Measurements from ENCODE around the gene KCNIP3. TPM values are rescaled to one million over a fixed set of nuclear protein-coding genes. Genes with fewer than 3 reads are reported as not detected.

The KCNIP3 gene
- total and polyA plus RNA-seq, 4 donors, result 0.26 to 1.1 (median 0.62) TPM

DNA sequence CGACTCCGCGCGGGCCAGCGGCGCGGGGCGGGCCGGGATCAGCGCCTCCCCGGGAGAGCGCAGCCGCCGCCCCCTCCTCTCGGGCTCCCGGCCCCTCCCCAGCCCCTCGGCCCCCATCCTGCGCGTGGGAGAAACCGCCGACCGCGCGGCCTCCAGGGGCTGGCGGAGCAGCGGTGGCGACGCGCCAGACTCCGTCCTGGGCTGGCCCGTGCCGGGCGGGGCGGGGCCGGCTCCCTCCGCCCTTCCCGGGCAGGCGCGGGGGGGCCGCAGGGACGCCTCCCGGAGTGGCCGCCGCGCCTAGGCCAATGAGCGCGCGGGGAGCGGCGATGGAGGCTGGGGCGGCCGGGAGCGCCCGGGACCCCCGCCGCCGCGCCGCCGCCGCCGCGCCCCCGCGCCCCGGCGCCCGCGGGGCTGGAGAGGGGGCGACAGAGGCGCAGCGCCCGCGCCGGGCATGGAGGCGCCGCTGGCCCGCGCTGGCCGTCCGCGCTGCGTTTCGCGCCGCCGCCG lies 49.1 kb downstream of the KCNIP3 start (continued):
- TF ChIP-seq, protein P1, sequence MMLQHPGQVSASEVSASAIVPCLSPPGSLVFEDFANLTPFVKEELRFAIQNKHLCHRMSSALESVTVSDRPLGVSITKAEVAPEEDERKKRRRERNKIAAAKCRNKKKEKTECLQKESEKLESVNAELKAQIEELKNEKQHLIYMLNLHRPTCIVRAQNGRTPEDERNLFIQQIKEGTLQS (IDR thresholded peaks at IDR 0.05), result no peak
- no peak for TF ChIP-seq TAF1 (conservative IDR thresholded peaks at IDR 0.05)
- TF ChIP-seq EGR1 (IDR thresholded peaks at IDR 0.05; ENCODE audit: low read depth in 2 of 2), result no peak
- no peak for TF ChIP-seq FOXA2 (IDR thresholded peaks at IDR 0.05)

DNA sequence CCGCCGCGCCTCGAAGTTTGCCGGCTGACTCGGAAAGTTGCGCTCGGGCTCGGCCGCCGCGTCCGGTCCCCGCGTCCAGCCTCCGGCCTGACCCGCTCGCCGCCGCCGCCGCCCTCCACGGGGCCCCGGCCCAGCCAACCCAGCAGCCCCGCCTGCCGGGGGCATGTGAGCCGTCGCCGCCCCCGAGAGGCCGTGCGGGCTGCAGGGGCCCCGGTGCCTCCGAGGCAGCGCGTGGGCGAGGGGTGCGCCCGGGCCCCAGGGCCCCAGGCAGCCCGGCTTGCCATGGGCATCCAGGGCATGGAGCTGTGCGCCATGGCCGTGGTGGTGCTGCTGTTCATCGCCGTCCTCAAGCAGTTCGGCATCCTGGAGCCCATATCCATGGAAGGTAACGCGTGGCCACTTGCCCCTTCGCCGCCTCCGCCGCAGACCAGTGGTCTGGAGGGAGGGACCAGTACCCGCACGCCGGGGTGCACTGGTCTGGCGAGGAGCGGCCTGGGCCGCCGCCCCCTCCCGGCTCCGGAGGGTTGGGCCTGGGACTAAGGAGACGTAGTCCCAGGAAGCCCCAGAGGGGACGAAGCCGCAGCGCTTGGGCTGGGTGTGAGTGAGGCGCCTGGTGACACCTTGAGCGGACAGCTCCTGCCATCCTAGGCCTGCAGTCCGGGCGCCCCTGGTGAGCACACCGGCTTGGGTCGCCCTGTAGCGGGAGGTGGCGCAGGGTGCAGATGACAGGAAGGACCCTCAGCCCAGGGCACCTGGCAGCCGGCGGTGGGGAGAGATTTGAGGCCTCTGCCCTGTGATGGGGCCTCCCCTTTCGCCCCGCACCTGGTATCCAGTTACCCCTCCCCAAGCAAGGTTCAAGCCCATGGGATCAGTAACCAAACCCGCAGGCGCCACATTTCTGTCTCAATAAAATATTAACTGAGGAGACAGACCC lies 49.9 kb downstream of the KCNIP3 start:
- TF ChIP-seq GABPA (IDR thresholded peaks at IDR 0.05 in 1 of 2, conservative IDR thresholded peaks at IDR 0.05 in 1 of 2), result no peak
- TF ChIP-seq, protein P1 (IDR thresholded peaks at IDR 0.05), result no peak
- no peak for TF ChIP-seq HNF4G (IDR thresholded peaks at IDR 0.05)
- TF ChIP-seq, protein P2, sequence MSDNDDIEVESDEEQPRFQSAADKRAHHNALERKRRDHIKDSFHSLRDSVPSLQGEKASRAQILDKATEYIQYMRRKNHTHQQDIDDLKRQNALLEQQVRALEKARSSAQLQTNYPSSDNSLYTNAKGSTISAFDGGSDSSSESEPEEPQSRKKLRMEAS (IDR thresholded peaks at IDR 0.05), result no peak
- TF ChIP-seq SP1 (IDR thresholded peaks at IDR 0.05), result no peak
- no peak for TF ChIP-seq FOXA2 (IDR thresholded peaks at IDR 0.05)
- TF ChIP-seq RXRA (IDR thresholded peaks at IDR 0.05), result no peak
- TF ChIP-seq YY1 (IDR thresholded peaks at IDR 0.05), result no peak
- no peak for TF ChIP-seq FOXA1 (IDR thresholded peaks at IDR 0.05)
- TF ChIP-seq NR2F2 (IDR thresholded peaks at IDR 0.05), result no peak
- TF ChIP-seq JUND (IDR thresholded peaks at IDR 0.05), result no peak
- TF ChIP-seq TAF1 (conservative IDR thresholded peaks at IDR 0.05), result no peak
- TF ChIP-seq RAD21 (IDR thresholded peaks at IDR 0.05), result no peak
- TF ChIP-seq, protein P3, sequence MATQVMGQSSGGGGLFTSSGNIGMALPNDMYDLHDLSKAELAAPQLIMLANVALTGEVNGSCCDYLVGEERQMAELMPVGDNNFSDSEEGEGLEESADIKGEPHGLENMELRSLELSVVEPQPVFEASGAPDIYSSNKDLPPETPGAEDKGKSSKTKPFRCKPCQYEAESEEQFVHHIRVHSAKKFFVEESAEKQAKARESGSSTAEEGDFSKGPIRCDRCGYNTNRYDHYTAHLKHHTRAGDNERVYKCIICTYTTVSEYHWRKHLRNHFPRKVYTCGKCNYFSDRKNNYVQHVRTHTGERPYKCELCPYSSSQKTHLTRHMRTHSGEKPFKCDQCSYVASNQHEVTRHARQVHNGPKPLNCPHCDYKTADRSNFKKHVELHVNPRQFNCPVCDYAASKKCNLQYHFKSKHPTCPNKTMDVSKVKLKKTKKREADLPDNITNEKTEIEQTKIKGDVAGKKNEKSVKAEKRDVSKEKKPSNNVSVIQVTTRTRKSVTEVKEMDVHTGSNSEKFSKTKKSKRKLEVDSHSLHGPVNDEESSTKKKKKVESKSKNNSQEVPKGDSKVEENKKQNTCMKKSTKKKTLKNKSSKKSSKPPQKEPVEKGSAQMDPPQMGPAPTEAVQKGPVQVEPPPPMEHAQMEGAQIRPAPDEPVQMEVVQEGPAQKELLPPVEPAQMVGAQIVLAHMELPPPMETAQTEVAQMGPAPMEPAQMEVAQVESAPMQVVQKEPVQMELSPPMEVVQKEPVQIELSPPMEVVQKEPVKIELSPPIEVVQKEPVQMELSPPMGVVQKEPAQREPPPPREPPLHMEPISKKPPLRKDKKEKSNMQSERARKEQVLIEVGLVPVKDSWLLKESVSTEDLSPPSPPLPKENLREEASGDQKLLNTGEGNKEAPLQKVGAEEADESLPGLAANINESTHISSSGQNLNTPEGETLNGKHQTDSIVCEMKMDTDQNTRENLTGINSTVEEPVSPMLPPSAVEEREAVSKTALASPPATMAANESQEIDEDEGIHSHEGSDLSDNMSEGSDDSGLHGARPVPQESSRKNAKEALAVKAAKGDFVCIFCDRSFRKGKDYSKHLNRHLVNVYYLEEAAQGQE (IDR thresholded peaks at IDR 0.05), result no peak
- TF ChIP-seq, protein P4, sequence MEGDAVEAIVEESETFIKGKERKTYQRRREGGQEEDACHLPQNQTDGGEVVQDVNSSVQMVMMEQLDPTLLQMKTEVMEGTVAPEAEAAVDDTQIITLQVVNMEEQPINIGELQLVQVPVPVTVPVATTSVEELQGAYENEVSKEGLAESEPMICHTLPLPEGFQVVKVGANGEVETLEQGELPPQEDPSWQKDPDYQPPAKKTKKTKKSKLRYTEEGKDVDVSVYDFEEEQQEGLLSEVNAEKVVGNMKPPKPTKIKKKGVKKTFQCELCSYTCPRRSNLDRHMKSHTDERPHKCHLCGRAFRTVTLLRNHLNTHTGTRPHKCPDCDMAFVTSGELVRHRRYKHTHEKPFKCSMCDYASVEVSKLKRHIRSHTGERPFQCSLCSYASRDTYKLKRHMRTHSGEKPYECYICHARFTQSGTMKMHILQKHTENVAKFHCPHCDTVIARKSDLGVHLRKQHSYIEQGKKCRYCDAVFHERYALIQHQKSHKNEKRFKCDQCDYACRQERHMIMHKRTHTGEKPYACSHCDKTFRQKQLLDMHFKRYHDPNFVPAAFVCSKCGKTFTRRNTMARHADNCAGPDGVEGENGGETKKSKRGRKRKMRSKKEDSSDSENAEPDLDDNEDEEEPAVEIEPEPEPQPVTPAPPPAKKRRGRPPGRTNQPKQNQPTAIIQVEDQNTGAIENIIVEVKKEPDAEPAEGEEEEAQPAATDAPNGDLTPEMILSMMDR (IDR thresholded peaks at IDR 0.05; ENCODE audit: low read depth, low read length, missing input control), result no peak
- TF ChIP-seq, protein P5, sequence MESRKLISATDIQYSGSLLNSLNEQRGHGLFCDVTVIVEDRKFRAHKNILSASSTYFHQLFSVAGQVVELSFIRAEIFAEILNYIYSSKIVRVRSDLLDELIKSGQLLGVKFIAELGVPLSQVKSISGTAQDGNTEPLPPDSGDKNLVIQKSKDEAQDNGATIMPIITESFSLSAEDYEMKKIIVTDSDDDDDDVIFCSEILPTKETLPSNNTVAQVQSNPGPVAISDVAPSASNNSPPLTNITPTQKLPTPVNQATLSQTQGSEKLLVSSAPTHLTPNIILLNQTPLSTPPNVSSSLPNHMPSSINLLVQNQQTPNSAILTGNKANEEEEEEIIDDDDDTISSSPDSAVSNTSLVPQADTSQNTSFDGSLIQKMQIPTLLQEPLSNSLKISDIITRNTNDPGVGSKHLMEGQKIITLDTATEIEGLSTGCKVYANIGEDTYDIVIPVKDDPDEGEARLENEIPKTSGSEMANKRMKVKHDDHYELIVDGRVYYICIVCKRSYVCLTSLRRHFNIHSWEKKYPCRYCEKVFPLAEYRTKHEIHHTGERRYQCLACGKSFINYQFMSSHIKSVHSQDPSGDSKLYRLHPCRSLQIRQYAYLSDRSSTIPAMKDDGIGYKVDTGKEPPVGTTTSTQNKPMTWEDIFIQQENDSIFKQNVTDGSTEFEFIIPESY (IDR thresholded peaks at IDR 0.05), result no peak
- TF ChIP-seq HNF4A (conservative IDR thresholded peaks at IDR 0.05), result no peak
- no peak for TF ChIP-seq EGR1 (IDR thresholded peaks at IDR 0.05; ENCODE audit: low read depth in 2 of 2)
- H3K27ac ChIP-seq (ENCODE audit: low read depth in 1 of 2, low read length in 2 of 2), result no peak overlapping the region
- peak overlapping the region in 1 of 3 donors; percentile 69 for H3K4me3 ChIP-seq (ENCODE audit: low read depth in 1 of 3, low read length in 3 of 3)
- DNase-seq (ENCODE audit: low spot score), result no peak
- no peaks in the 10 kb centered on the region for H3K9me3 ChIP-seq (ENCODE audit: control insufficient read depth in 4 of 4, low read length in 3 of 4)
- H3K36me3 ChIP-seq (ENCODE audit: control insufficient read depth in 4 of 4, insufficient read depth in 3 of 4, low read depth in 1 of 4, low read length in 3 of 4), result no peaks in the 10 kb centered on the region
- H3K4me1 ChIP-seq (ENCODE audit: control insufficient read depth in 4 of 4, insufficient read depth in 4 of 4, low read length in 3 of 4), result peaks cover 3 to 15% (median 11%) of the 10 kb centered on the region in 4 donors
- no peak overlapping the region for H3K9ac ChIP-seq (ENCODE audit: low read depth in 1 of 2, low read length in 2 of 2)
- no peaks in the 10 kb centered on the region for H3K27me3 ChIP-seq (ENCODE audit: control insufficient read depth in 4 of 4, insufficient read depth in 4 of 4, low read length in 3 of 4)
- WGBS, result 33% methylated on average over 78 of the region's 78 CpGs

All from liver (tissue), 9 donors.